Jurkat, Clone E6-1 (cell line): ENCODE measurements around the gene SDK1.

Source experiments
- DNase-seq: peaks from one replicate; pipeline ENCODE4 v3.0.0-alpha.2; 2011; ENCODE audit warnings: low read depth, low spot score
- H3K4me3 ChIP-seq: 2 replicates; pipeline ENCODE4 v1.5.1; 2011; ENCODE audit warnings: mild to moderate bottlenecking, low read length, control low read depth, moderate library complexity

Gene SDK1

GRCh38 chr7:3591944-3592343, 290.9 kb downstream of the SDK1 start:
- H3K4me3 ChIP-seq: no peak overlapping the region
- DNase-seq: no peak

- no peak for DNase-seq
- H3K4me3 ChIP-seq: no peak overlapping the region
Measured at GRCh38 chr7:3592401-3593134, 291.5 kb downstream of the SDK1 start.

- H3K4me3 ChIP-seq: no peak overlapping the region
- no peak for DNase-seq
Measured at GRCh38 chr7:3594901-3595300, 293.8 kb downstream of the SDK1 start.

GRCh38 chr7:3598854-3599253, 297.8 kb downstream of the SDK1 start:
- H3K4me3 ChIP-seq: no peak overlapping the region
- no peak for DNase-seq

- DNase-seq: no peak
- no peak overlapping the region for H3K4me3 ChIP-seq
Measured at GRCh38 chr7:3605222-3605621, 304.2 kb downstream of the SDK1 start.

- no peak for DNase-seq
- H3K4me3 ChIP-seq: no peak overlapping the region
Measured at GRCh38 chr7:3606436-3606835, 305.4 kb downstream of the SDK1 start.

GRCh38 chr7:3607847-3608246, 306.8 kb downstream of the SDK1 start:
- DNase-seq: no peak
- H3K4me3 ChIP-seq: no peak overlapping the region

GRCh38 chr7:3616306-3616705, 315.3 kb downstream of the SDK1 start:
- H3K4me3 ChIP-seq: no peak overlapping the region
- no peak for DNase-seq

- DNase-seq: no peak
- no peak overlapping the region for H3K4me3 ChIP-seq
Measured at GRCh38 chr7:3630081-3630480, 329.0 kb downstream of the SDK1 start.

- H3K4me3 ChIP-seq: no peak overlapping the region
- DNase-seq: no peak
Measured at GRCh38 chr7:3634396-3634795, 333.3 kb downstream of the SDK1 start.

GRCh38 chr7:3636131-3636860, 335.2 kb downstream of the SDK1 start:
- no peak for DNase-seq
- no peak overlapping the region for H3K4me3 ChIP-seq

- H3K4me3 ChIP-seq: no peak overlapping the region
- no peak for DNase-seq
Measured at GRCh38 chr7:3639253-3639652, 338.2 kb downstream of the SDK1 start.

GRCh38 chr7:3641582-3641981, 340.5 kb downstream of the SDK1 start:
- DNase-seq: no peak
- no peak overlapping the region for H3K4me3 ChIP-seq

- no peak for DNase-seq
- no peak overlapping the region for H3K4me3 ChIP-seq
Measured at GRCh38 chr7:3643091-3643490, 342.0 kb downstream of the SDK1 start.

GRCh38 chr7:3648276-3648675, 347.2 kb downstream of the SDK1 start:
- DNase-seq: no peak
- H3K4me3 ChIP-seq: no peak overlapping the region

- no peak overlapping the region for H3K4me3 ChIP-seq
- no peak for DNase-seq
Measured at GRCh38 chr7:3649250-3649649, 348.2 kb downstream of the SDK1 start.

GRCh38 chr7:3649678-3650440, 348.8 kb downstream of the SDK1 start:
- DNase-seq: no peak
- H3K4me3 ChIP-seq: no peak overlapping the region

- DNase-seq: no peak
- H3K4me3 ChIP-seq: no peak overlapping the region
Measured at GRCh38 chr7:3650844-3651243, 349.8 kb downstream of the SDK1 start.

- no peak overlapping the region for H3K4me3 ChIP-seq
- DNase-seq: no peak
Measured at GRCh38 chr7:3655635-3656034, 354.6 kb downstream of the SDK1 start.

GRCh38 chr7:3657206-3657605, 356.2 kb downstream of the SDK1 start:
- no peak for DNase-seq
- H3K4me3 ChIP-seq: no peak overlapping the region
